Loucy (cell line): ENCODE data around the gene ARHGAP26.

Experiments
- CTCF ChIP-seq: fragments of 200-600 bp; sonication (generic); conservative IDR thresholded peaks from 2 replicates; pipeline ENCODE4 v1.5.1; 2014; ENCODE audit warnings: mild to moderate bottlenecking, antibody characterized with exemption, low read length
- EZH2phosphoT487 ChIP-seq: fragments of 200-600 bp; IDR thresholded peaks from 2 replicates; pipeline ENCODE4 v1.6.1; 2018; ENCODE audit warnings: antibody characterized with exemption, mild to moderate bottlenecking, moderate library complexity, borderline replicate concordance

GRCh38 chr5:142724821-142725220, 45.4 kb upstream of the ARHGAP26 start:
- TF ChIP-seq EZH2phosphoT487 (no peak), CTCF (no peak)
